ENCODE measurements around the gene SMDT1. TPM values are rescaled to one million over a fixed set of nuclear protein-coding genes. Genes with fewer than 3 reads are reported as not detected.

Gene SMDT1
- 113 TPM for total RNA-seq
- long read RNA-seq, transcript SMDT1-201 (3 exons, 1,567 nt), result major isoform, 54 of 60 reads
- long read RNA-seq, partial matches to known transcripts, result 0 of 60 reads
- long read RNA-seq, other reads (novel, unspliced or antisense), result 3 of 60 reads

DNA sequence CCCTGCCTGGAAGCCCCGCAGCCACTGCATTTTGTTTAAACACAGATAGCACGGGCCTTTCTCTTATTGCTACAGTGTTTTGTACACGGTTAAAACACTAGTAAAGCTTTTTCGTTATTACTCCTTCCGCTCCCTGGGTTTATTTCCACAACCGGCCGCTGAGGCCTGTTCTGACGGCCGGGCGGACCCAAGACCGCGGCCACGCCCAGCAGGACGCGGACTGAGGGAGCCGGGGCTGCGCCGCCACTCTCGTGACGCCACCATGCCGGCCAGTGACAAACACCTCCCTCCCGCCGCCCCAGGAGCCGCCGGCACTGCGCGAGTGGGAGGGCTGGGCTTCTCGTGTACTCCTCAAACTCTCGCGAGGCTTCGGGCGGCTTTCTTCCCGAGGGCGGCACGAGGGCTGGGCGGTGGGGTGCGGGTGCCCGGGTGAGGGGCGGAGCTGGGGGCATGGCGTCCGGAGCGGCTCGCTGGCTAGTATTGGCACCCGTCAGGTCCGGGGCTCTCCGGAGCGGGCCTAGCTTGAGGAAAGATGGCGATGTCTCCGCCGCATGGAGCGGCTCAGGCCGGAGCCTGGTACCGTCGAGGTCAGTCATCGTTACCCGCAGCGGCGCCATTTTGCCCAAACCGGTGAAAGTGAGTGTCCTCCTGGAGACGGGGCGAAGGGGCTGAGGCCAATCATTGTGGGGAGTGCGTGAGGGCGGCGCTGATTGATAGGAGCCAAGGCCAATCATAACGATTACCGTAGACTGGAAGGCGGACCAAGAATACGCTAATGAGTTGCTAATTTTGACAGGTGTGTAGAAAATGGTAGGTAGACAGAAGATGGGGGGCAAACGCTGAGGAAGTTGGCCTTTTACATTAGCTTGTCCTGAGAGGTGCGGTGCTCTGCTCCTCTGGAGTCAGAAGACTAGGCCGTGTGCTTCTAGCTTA is at the start of gene SMDT1:
Gene SMDT1, plus strand, starts transcription at position 382 of the 933 bp plus-strand sequence. Its CDS starts 69 bp downstream, at position 451.
- ATAC-seq, result peak; percentile 94
- H3K9me3 ChIP-seq, result no peaks in the 10 kb centered on the region
- peak within 1 kb of the TSS; percentile 99 for H3K27ac ChIP-seq
- H3K4me3 ChIP-seq, result peak within 1 kb of the TSS; percentile 82
- no peak for TF ChIP-seq CTCF (IDR thresholded peaks at IDR 0.05)
- H3K4me1 ChIP-seq, result peaks cover 34% of the 10 kb centered on the region
- H3K27me3 ChIP-seq, result no peaks in the 10 kb centered on the region
- peak; percentile 100 for DNase-seq
- peaks cover 24% of the 10 kb centered on the region for H3K36me3 ChIP-seq
- intact Hi-C loops (cut with DNase I), result no loop called here

DNA sequence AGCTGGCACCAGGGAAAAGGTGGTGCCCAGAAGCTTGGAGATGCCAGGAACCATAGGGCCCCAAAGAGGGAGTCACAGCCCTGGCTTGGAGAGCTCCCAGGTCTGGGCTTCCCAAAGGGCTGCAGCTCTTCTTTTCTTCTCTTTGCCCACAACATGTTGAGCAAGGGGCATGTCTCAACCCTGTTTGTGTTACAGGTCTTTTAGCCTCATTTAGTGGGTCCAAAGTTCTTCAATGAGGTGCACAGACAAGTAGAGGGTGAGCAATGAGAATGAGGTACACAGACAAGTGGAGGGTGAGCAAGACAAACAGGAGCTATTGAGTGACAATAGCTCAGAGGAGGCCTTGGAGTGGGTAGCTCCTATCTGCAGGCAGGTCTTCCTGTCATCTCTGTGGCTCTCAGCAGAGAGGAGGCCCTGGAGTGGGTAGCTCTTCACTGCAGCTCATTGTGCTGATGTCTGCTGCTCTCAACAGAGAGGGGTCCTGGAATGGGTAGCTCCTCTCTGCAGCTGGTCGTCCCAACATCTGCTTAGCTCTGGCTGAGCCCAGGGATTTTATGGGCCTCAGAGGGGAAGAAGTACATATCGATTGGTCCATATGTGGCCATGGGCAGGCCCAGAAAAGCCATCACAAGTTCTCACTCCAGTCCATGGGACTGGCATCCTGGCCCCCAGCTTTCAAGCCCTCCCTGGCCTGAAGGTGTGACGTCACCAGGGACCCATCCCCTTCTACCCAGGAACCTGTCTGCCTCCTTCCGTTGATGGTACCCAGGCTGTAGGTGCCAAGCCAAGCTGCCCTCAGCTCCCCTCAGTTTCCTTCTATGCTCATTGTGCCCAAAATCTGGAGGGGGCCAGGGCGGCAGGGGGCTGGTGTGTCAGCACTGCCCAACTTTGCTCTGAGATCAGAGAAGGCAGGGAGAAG is 46.0 kb upstream of the SMDT1 start:
- TF ChIP-seq CTCF (IDR thresholded peaks at IDR 0.05), result no peak
- DNase-seq (no peak), ATAC-seq (no peak)
- H3K9me3 ChIP-seq, result no peaks in the 10 kb centered on the region
- intact Hi-C loops (cut with DNase I), result no loop called here
- no peaks in the 10 kb centered on the region for H3K4me1 ChIP-seq
- no peaks in the 10 kb centered on the region for H3K27me3 ChIP-seq
- H3K36me3 ChIP-seq, result no peaks in the 10 kb centered on the region
- no peak overlapping the region for H3K4me3 ChIP-seq
- H3K27ac ChIP-seq, result no peak overlapping the region

DNA sequence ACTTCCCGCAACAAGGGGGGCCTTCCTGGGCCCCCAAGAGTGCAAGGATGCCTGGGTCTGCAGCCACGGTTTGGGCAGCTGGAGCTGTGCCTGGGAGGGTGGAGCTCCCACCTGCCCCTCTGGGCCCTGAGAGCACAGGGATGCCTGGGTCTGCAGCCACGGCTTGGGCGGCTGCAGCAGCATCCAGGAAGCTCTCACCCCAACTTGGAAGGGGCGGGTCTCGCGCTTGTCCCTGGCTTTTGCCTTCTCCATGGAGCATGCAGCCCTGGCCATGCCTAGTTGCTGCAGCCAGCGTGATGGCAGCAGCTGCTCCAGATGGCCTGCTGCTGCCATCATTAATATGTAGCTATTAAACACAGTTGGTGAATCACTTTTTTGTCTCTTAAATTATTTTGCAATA is 44.2 kb upstream of the SMDT1 start:
- no peak overlapping the region for H3K27ac ChIP-seq
- H3K27me3 ChIP-seq, result no peaks in the 10 kb centered on the region
- no peaks in the 10 kb centered on the region for H3K36me3 ChIP-seq
- no peak for ATAC-seq
- H3K4me1 ChIP-seq, result no peaks in the 10 kb centered on the region
- no peak for DNase-seq
- no peaks in the 10 kb centered on the region for H3K9me3 ChIP-seq
- intact Hi-C loops (cut with DNase I), result no loop called here
- no peak for TF ChIP-seq CTCF (IDR thresholded peaks at IDR 0.05)
- H3K4me3 ChIP-seq, result no peak overlapping the region

DNA sequence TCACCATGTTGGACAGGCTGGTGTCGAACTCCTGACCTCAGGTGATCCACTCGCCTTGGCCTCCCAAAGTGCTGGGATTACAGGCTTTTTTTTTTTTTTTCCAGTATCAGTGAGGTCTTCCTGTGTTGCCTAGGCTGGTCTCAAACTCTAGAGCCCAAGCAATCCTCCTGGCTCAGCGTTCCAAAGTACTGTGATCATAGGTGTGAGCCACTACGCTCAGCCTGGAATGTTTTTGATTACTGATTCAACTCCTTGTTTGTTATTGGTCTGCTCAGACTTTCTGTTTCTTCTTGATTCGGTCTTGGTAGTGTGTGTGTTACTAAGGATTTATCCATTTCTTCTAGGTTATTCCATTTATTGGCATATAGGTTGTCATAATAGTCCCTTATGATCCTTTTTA is 40.2 kb upstream of the SMDT1 start:
- H3K9me3 ChIP-seq, result peaks cover 7% of the 10 kb centered on the region
- ATAC-seq (no peak), DNase-seq (no peak)
- H3K27ac ChIP-seq, result no peak overlapping the region
- no peaks in the 10 kb centered on the region for H3K27me3 ChIP-seq
- H3K4me1 ChIP-seq, result no peaks in the 10 kb centered on the region
- intact Hi-C loops (cut with DNase I), result no loop called here
- TF ChIP-seq CTCF (IDR thresholded peaks at IDR 0.05), result no peak
- H3K36me3 ChIP-seq, result no peaks in the 10 kb centered on the region
- H3K4me3 ChIP-seq, result no peak overlapping the region

- intact Hi-C loops (cut with DNase I), result no loop called here
- no peak for TF ChIP-seq CTCF (IDR thresholded peaks at IDR 0.05)
- no peaks in the 10 kb centered on the region for H3K4me1 ChIP-seq
- ATAC-seq, result no peak
- H3K27me3 ChIP-seq, result no peaks in the 10 kb centered on the region
- DNase-seq, result no peak
- peaks cover 7% of the 10 kb centered on the region for H3K9me3 ChIP-seq
- no peak overlapping the region for H3K4me3 ChIP-seq
- H3K27ac ChIP-seq, result no peak overlapping the region
- H3K36me3 ChIP-seq, result no peaks in the 10 kb centered on the region
These were observed 37.7 kb upstream of the SMDT1 start for GRCh38 chr22:42041784-42042183.
